GM12892 (cell line): ENCODE results near the gene GBP7. TPM values are rescaled to one million over a fixed set of nuclear protein-coding genes. Genes with fewer than 3 reads are reported as not detected.
A peak's percentile ranks its signal among the peaks of the same experiment; 100 is the strongest.
"Not testable (repeated sequence)": the region's sequence is repeated elsewhere in the genome, so short reads cannot be mapped to it uniquely, and the experiment has no call there.

Experiments
- DNase-seq: peaks from one replicate; pipeline ENCODE4 v3.0.0; 2011; ENCODE audit not compliant: insufficient read length
- FAIRE-seq: peaks from 2 replicates; lab custom pipeline; 2011; peaks lifted over from hg19 to GRCh38; lab: Jason Lieb, UNC
- POLR2A ChIP-seq: IDR thresholded peaks from 2 replicates; pipeline ENCODE4 v1.6.1; 2011; ENCODE audit warnings: low read depth, low read length, control low read depth
- POLR2AphosphoS5 ChIP-seq: IDR thresholded peaks from 2 replicates; pipeline ENCODE4 v1.6.1; 2011; ENCODE audit warnings: low read depth, low read length, control low read depth
- TAF1 ChIP-seq: IDR thresholded peaks from 2 replicates; pipeline ENCODE4 v1.6.1; 2011; ENCODE audit warnings: low read depth, mild to moderate bottlenecking, control low read depth, low read length, borderline replicate concordance
- polyA plus RNA-seq: library from polyadenylated mRNA; unstranded; fragments of >200 nt; gene quantifications from one replicate; pipeline ENCODE4 v1.2.1, GENCODE V29; 2012; ENCODE audit warnings: missing spikeins, inconsistent platforms; ENCODE audit not compliant: missing spikeins

The GBP7 gene
- not detected for polyA plus RNA-seq

GRCh38 chr1:89175601-89176256 is at the start of gene GBP7:
TSS of gene GBP7 (minus strand) at chr1:89176003. CDS start at chr1:89171935, 4,068 bp downstream.
- no peak for FAIRE-seq
- TF ChIP-seq POLR2AphosphoS5 (no peak), POLR2A (no peak), TAF1 (no peak)

GRCh38 chr1:89221341-89221740 is 45.5 kb upstream of the GBP7 start:
- TF ChIP-seq POLR2A (no peak), TAF1 (no peak), POLR2AphosphoS5 (no peak)
- no peak for DNase-seq
- FAIRE-seq, result no peak

More at GRCh38 chr1:89175601-89176256, at the start of gene GBP7:
- no peak for DNase-seq

GRCh38 chr1:89219851-89220250 is 44.0 kb upstream of the GBP7 start:
- FAIRE-seq, result not testable (repeated sequence)

GRCh38 chr1:89218941-89219340 is 43.1 kb upstream of the GBP7 start:
- not testable (repeated sequence) for DNase-seq, FAIRE-seq

More at GRCh38 chr1:89219851-89220250, 44.0 kb upstream of the GBP7 start:
- DNase-seq, result not testable (repeated sequence)

GRCh38 chr1:89213347-89213746 is 37.5 kb upstream of the GBP7 start:
- FAIRE-seq (no peak), DNase-seq (no peak)
- TF ChIP-seq POLR2AphosphoS5 (no peak), POLR2A (no peak), TAF1 (no peak)

GRCh38 chr1:89211035-89211634 is 35.3 kb upstream of the GBP7 start:
- no peak for DNase-seq
- no peak for FAIRE-seq
- no peak for TF ChIP-seq POLR2A
- no peak for TF ChIP-seq TAF1
- TF ChIP-seq POLR2AphosphoS5, result no peak

- DNase-seq (no peak), FAIRE-seq (no peak)
- no peak for TF ChIP-seq POLR2AphosphoS5
- TF ChIP-seq TAF1, result no peak
- no peak for TF ChIP-seq POLR2A
Measured at GRCh38 chr1:89206373-89206772, 30.6 kb upstream of the GBP7 start.

GRCh38 chr1:89203166-89203565 is 27.4 kb upstream of the GBP7 start:
- FAIRE-seq (no peak), DNase-seq (no peak)
- TF ChIP-seq POLR2AphosphoS5 (no peak), POLR2A (no peak), TAF1 (no peak)

- TF ChIP-seq TAF1 (no peak), POLR2A (no peak), POLR2AphosphoS5 (no peak)
- DNase-seq (no peak), FAIRE-seq (peak; percentile 79)
Measured at GRCh38 chr1:89201106-89201794, 25.4 kb upstream of the GBP7 start.

- FAIRE-seq, result peak; percentile 76
- no peak for DNase-seq
- no peak for TF ChIP-seq POLR2A
- no peak for TF ChIP-seq POLR2AphosphoS5
- TF ChIP-seq TAF1, result no peak
Measured at GRCh38 chr1:89200663-89201062, 24.9 kb upstream of the GBP7 start.

- no peak for DNase-seq
- TF ChIP-seq POLR2AphosphoS5 (no peak), TAF1 (no peak), POLR2A (no peak)
- no peak for FAIRE-seq
Measured at GRCh38 chr1:89199525-89200031, 23.8 kb upstream of the GBP7 start.
